Astrocyte (in vitro differentiated cells and primary cell): Measurements from ENCODE around the gene MRPL28. TPM values are rescaled to one million over a fixed set of nuclear protein-coding genes. Genes with fewer than 3 reads are reported as not detected.

ENCODE experiments used
- DNase-seq: peaks from one replicate; pipeline ENCODE4 v3.0.0-alpha.2; 2010; ENCODE audit warnings: low read depth
- FAIRE-seq: peaks from 2 replicates; lab custom pipeline; 2011; peaks lifted over from hg19 to GRCh38; lab: Jason Lieb, UNC
- H2AFZ ChIP-seq: 2 replicates; pipeline ENCODE4 v1.6.0; 2012; ENCODE audit warnings: low read depth, low read length, inconsistent platforms
- H3K27ac ChIP-seq: 2 replicates; pipeline ENCODE4 v1.5.1; 2011; ENCODE audit warnings: low read depth, low read length, inconsistent platforms
- H3K27me3 ChIP-seq: 2 replicates; pipeline ENCODE4 v1.6.0; 2011; ENCODE audit warnings: low read length, inconsistent platforms; ENCODE audit not compliant: insufficient read depth
- H3K36me3 ChIP-seq: 2 replicates; pipeline ENCODE4 v1.5.1; 2011; ENCODE audit warnings: low read length, inconsistent platforms; ENCODE audit not compliant: insufficient read depth
- H3K4me1 ChIP-seq: 2 replicates; pipeline ENCODE4 v1.5.1; 2011; ENCODE audit warnings: low read length, inconsistent platforms; ENCODE audit not compliant: insufficient read depth
- H3K4me2 ChIP-seq: 2 replicates; pipeline ENCODE4 v1.6.0; 2012; ENCODE audit warnings: low read length, inconsistent platforms
- H3K4me3 ChIP-seq: 2 replicates; pipeline ENCODE4 v1.5.1; 2011; ENCODE audit warnings: low read depth, mild to moderate bottlenecking, low read length, inconsistent platforms; ENCODE audit not compliant: insufficient read depth
- H3K79me2 ChIP-seq: 2 replicates; pipeline ENCODE4 v1.6.0; 2012; ENCODE audit warnings: mild to moderate bottlenecking, low read length, inconsistent platforms; ENCODE audit not compliant: insufficient read depth
- H3K9ac ChIP-seq: 2 replicates; pipeline ENCODE4 v1.6.0; 2012; ENCODE audit warnings: mild to moderate bottlenecking, low read length, inconsistent platforms
- H3K9me3 ChIP-seq: 2 replicates; pipeline ENCODE4 v1.5.1; 2012; ENCODE audit warnings: low read depth, mild to moderate bottlenecking, low read length, inconsistent platforms; ENCODE audit not compliant: insufficient read depth
- H4K20me1 ChIP-seq: 2 replicates; pipeline ENCODE4 v1.6.0; 2012; ENCODE audit warnings: low read length, inconsistent platforms; ENCODE audit not compliant: insufficient read depth
- H3K27ac Mint-ChIP-seq: one replicate; pipeline ENCODE4 v1.8.0; 2021; ENCODE audit warnings: mild to moderate bottlenecking, mixed read lengths; ENCODE audit not compliant: unreplicated experiment
- H3K27me3 Mint-ChIP-seq: one replicate; pipeline ENCODE4 v1.8.0; 2021; ENCODE audit warnings: low read depth, mixed read lengths; ENCODE audit not compliant: unreplicated experiment
- H3K36me3 Mint-ChIP-seq: one replicate; pipeline ENCODE4 v1.8.0; 2021; ENCODE audit warnings: low read depth, mixed read lengths; ENCODE audit not compliant: unreplicated experiment
- H3K4me1 Mint-ChIP-seq: one replicate; pipeline ENCODE4 v1.8.0; 2021; ENCODE audit warnings: low read depth, mixed read lengths; ENCODE audit not compliant: unreplicated experiment
- H3K4me3 Mint-ChIP-seq: one replicate; pipeline ENCODE4 v1.8.0; 2021; ENCODE audit warnings: mild to moderate bottlenecking, moderate library complexity, mixed read lengths; ENCODE audit not compliant: unreplicated experiment
- H3K9me3 Mint-ChIP-seq: one replicate; pipeline ENCODE4 v1.8.0; 2021; ENCODE audit warnings: mild to moderate bottlenecking, mixed read lengths; ENCODE audit not compliant: unreplicated experiment
- EZH2 ChIP-seq: IDR thresholded peaks from 2 replicates; pipeline ENCODE4 v1.6.1; 2012; ENCODE audit warnings: mild to moderate bottlenecking, low read length, inconsistent platforms; ENCODE audit not compliant: insufficient read depth
- total RNA-seq: library from RNA; stranded (reverse); gene quantifications from 2 replicates; pipeline ENCODE4 v1.2.1, GENCODE V29; 2021
- TF ChIP-seq, protein P1 (sequence below): IDR thresholded peaks from 2 replicates; pipeline ENCODE4 v1.5.1; 2011; ENCODE audit warnings: low read depth, mild to moderate bottlenecking, inconsistent platforms, low read length, moderate library complexity; ENCODE audit not compliant: insufficient read depth

MRPL28 gene
- total RNA-seq, 1 donor from 2014 or later, result 95.8 TPM

DNA sequence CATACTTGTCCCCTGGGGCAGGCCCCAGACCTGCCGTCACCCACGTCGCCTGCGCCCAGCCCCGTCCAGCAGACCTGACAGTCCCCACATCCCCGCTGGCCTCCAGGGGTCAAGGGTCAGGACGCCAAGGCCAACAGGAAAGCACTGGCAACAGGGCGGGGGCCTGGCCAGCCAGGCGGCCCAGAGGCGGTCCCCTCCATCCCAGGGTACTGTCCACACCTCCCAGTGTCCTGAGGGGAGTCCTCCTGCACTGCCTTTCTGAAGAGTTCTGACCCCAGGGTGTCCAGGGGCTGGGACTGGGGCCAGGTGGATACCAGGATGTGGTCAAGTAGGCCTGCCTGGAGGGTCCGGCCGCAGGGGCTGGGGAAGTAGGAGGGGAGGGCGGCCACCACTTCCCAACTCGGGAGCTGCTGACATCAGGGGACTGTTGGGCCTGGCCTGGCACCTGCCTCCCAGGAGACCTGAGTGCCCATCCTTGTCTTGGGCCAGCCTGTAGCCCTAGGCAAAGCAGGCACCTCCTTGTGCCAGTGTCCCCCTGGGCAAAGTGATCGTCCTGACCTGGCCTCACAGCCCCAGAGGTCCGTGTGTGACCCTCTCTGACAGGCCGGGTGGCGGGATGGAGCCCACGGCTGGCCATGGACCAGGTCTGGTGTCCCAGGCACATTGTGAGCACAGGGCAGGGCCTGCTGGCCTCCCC, 11.1 kb downstream of the MRPL28 start:
- no peaks in the 10 kb centered on the region for H3K27me3 ChIP-seq
- H3K9ac ChIP-seq, result no peak overlapping the region
- Mint-ChIP-seq H3K36me3 (no peaks in the 10 kb centered on the region), H3K4me3 (no peak overlapping the region), H3K27ac (no peak overlapping the region), H3K4me1 (no peaks in the 10 kb centered on the region), H3K27me3 (peaks cover 2% of the 10 kb centered on the region), H3K9me3 (no peaks in the 10 kb centered on the region)
- no peak overlapping the region for H3K4me3 ChIP-seq
- TF ChIP-seq, protein P1, sequence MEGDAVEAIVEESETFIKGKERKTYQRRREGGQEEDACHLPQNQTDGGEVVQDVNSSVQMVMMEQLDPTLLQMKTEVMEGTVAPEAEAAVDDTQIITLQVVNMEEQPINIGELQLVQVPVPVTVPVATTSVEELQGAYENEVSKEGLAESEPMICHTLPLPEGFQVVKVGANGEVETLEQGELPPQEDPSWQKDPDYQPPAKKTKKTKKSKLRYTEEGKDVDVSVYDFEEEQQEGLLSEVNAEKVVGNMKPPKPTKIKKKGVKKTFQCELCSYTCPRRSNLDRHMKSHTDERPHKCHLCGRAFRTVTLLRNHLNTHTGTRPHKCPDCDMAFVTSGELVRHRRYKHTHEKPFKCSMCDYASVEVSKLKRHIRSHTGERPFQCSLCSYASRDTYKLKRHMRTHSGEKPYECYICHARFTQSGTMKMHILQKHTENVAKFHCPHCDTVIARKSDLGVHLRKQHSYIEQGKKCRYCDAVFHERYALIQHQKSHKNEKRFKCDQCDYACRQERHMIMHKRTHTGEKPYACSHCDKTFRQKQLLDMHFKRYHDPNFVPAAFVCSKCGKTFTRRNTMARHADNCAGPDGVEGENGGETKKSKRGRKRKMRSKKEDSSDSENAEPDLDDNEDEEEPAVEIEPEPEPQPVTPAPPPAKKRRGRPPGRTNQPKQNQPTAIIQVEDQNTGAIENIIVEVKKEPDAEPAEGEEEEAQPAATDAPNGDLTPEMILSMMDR, result no peak
- no peak for TF ChIP-seq EZH2
- no peak overlapping the region for H3K4me2 ChIP-seq
- no peaks in the 10 kb centered on the region for H3K4me1 ChIP-seq
- H4K20me1 ChIP-seq, result no peaks in the 10 kb centered on the region
- H3K27ac ChIP-seq, result no peak overlapping the region
- H2AFZ ChIP-seq, result no peak overlapping the region
- no peaks in the 10 kb centered on the region for H3K9me3 ChIP-seq
- no peaks in the 10 kb centered on the region for H3K79me2 ChIP-seq
- no peaks in the 10 kb centered on the region for H3K36me3 ChIP-seq
- no peak for DNase-seq
- FAIRE-seq, result no peak

DNA sequence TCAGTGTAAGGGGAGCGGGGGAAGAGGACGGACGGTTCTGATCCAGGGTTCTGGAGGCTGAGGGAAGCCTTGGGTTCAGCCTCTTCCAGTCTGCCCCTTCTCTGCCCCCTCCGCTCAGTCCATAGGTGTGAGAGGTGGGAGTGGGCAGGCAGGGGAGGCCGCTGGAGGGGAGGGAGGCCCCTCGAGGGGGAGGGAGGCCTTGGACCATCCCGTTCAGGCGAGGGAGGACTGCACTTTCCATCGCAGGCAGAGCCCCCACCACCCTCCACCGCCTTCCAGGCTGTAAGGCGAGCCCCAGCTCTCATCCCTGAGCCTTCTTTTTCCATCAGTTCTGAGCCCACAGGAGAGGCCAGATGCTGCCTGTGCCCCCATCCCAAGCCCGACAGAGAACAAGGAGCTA, 13.6 kb downstream of the MRPL28 start:
- no peak for DNase-seq
- FAIRE-seq, result no peak
- H3K4me1 Mint-ChIP-seq, result no peaks in the 10 kb centered on the region
- no peaks in the 10 kb centered on the region for H3K36me3 Mint-ChIP-seq
- no peaks in the 10 kb centered on the region for H3K27me3 Mint-ChIP-seq
- H3K36me3 ChIP-seq, result no peaks in the 10 kb centered on the region
- H3K27ac Mint-ChIP-seq, result no peak overlapping the region
- TF ChIP-seq EZH2, result no peak
- TF ChIP-seq, protein P1, result no peak
- no peaks in the 10 kb centered on the region for H3K27me3 ChIP-seq
- H3K79me2 ChIP-seq, result peaks cover 1% of the 10 kb centered on the region
- H3K9me3 ChIP-seq, result no peaks in the 10 kb centered on the region
- no peak overlapping the region for H2AFZ ChIP-seq
- H3K27ac ChIP-seq, result no peak overlapping the region
- H3K9ac ChIP-seq, result no peak overlapping the region
- H4K20me1 ChIP-seq, result no peaks in the 10 kb centered on the region
- no peak overlapping the region for H3K4me2 ChIP-seq
- no peak overlapping the region for H3K4me3 Mint-ChIP-seq
- H3K4me1 ChIP-seq, result no peaks in the 10 kb centered on the region
- H3K9me3 Mint-ChIP-seq, result no peaks in the 10 kb centered on the region
- H3K4me3 ChIP-seq, result no peak overlapping the region

DNA sequence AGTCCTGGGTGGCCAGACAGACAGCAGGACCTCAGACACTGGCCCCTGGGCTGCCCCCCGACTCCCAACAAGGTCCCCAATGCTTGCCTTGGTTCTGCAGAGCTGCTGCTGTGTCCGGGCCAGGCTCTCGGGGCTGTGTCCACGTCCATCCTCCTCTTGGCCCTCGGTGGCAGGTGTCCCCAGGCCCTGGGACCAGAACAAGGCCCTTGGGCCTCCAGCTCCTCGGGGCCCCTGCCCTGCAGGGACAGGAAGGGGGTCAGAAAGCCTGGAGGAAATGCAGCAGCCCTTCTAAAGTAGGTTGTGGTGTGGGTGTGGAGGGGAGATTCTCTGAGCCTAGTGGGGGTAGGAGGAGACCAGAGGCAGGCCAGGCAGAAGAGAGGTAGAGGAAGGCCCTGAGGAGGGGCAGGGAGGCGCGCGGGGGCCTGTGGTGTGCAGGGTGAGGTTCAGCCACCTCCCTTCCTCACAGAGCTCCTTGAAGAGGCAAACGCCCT, 15.3 kb downstream of the MRPL28 start:
- peaks cover 15% of the 10 kb centered on the region for H3K79me2 ChIP-seq
- H3K4me2 ChIP-seq, result no peak overlapping the region
- no peaks in the 10 kb centered on the region for H3K36me3 Mint-ChIP-seq
- H3K4me1 Mint-ChIP-seq, result peaks cover 4% of the 10 kb centered on the region
- H3K27me3 ChIP-seq, result no peaks in the 10 kb centered on the region
- no peak overlapping the region for H2AFZ ChIP-seq
- H3K36me3 ChIP-seq, result no peaks in the 10 kb centered on the region
- no peaks in the 10 kb centered on the region for H3K4me1 ChIP-seq
- no peak overlapping the region for H3K4me3 ChIP-seq
- no peak overlapping the region for H3K9ac ChIP-seq
- no peak overlapping the region for H3K27ac ChIP-seq
- no peak overlapping the region for H3K4me3 Mint-ChIP-seq
- FAIRE-seq (no peak), DNase-seq (no peak)
- no peaks in the 10 kb centered on the region for H3K27me3 Mint-ChIP-seq
- no peak for TF ChIP-seq EZH2
- TF ChIP-seq, protein P1, result no peak
- no peak overlapping the region for H3K27ac Mint-ChIP-seq
- no peaks in the 10 kb centered on the region for H3K9me3 Mint-ChIP-seq
- peaks cover 8% of the 10 kb centered on the region for H4K20me1 ChIP-seq
- H3K9me3 ChIP-seq, result no peaks in the 10 kb centered on the region
